HG03135 (cell line): Measurements from ENCODE around the gene MTMR2.

Source experiments
- ATAC-seq: cut with Tn5 transposase; IDR thresholded peaks from one replicate; pipeline ENCODE4 v1.9.1; 2021; ENCODE audit warnings: mild to moderate bottlenecking, moderate library complexity; ENCODE audit not compliant: unreplicated experiment

Gene MTMR2

GRCh38 chr11:95788921-95789505 is 134.9 kb downstream of the MTMR2 start:
- ATAC-seq: peak; percentile 9
